DND-41 (cell line): ENCODE results near the gene DDX50.

Experiments
- ATAC-seq: fragments of 200-7000 bp; cut with Tn5 transposase; 3 replicates; pipeline ENCODE4 v1.9.1; 2021; ENCODE audit warnings: low read depth; ENCODE audit not compliant: insufficient read depth
- DNase-seq: peaks from one replicate; pipeline ENCODE4 v3.0.0-alpha.2; 2020
- H2AFZ ChIP-seq: 2 replicates; pipeline ENCODE4 v1.6.0; 2012; ENCODE audit warnings: low read depth, low read length
- H3K27ac ChIP-seq: 2 replicates; pipeline ENCODE4 v1.5.1; 2012; ENCODE audit warnings: low read length, inconsistent platforms
- H3K27me3 ChIP-seq: fragments of 200-600 bp; sonication (generic); 2 replicates; pipeline ENCODE4 v1.6.0; 2012; ENCODE audit warnings: low read length, mild to moderate bottlenecking, inconsistent platforms; ENCODE audit not compliant: insufficient read depth, poor library complexity
- H3K36me3 ChIP-seq: 2 replicates; pipeline ENCODE4 v1.5.1; 2012; ENCODE audit warnings: low read length, inconsistent platforms; ENCODE audit not compliant: insufficient read depth
- H3K4me1 ChIP-seq: 2 replicates; pipeline ENCODE4 v1.5.1; 2012; ENCODE audit warnings: mild to moderate bottlenecking, low read length; ENCODE audit not compliant: insufficient read depth
- H3K4me2 ChIP-seq: 2 replicates; pipeline ENCODE4 v1.6.0; 2012; ENCODE audit warnings: mild to moderate bottlenecking, moderate library complexity, low read length, inconsistent platforms; ENCODE audit not compliant: insufficient read depth
- H3K4me3 ChIP-seq, 2 experiments: fragments of 200-600 bp in 1 of 2; shearing (Covaris generic) in 1 of 2; 2 replicates each; pipeline ENCODE4 v1.5.1; 2012 to 2016; ENCODE audit warnings: inconsistent platforms in 2 of 2, low read length in 2 of 2, mild to moderate bottlenecking in 2 of 2, low read depth in 1 of 2, moderate library complexity in 1 of 2
- H3K79me2 ChIP-seq: 2 replicates; pipeline ENCODE4 v1.6.0; 2012; ENCODE audit warnings: low read length, inconsistent platforms; ENCODE audit not compliant: insufficient read depth
- H3K9ac ChIP-seq: 2 replicates; pipeline ENCODE4 v1.6.0; 2012; ENCODE audit warnings: low read depth, mild to moderate bottlenecking, inconsistent platforms, low read length, moderate library complexity
- H3K9me3 ChIP-seq: 2 replicates; pipeline ENCODE4 v1.5.1; 2012; ENCODE audit warnings: low read length, moderate library complexity, mild to moderate bottlenecking, inconsistent platforms; ENCODE audit not compliant: insufficient read depth, severe bottlenecking
- H4K20me1 ChIP-seq: 2 replicates; pipeline ENCODE4 v1.6.0; 2012; ENCODE audit warnings: low read length; ENCODE audit not compliant: insufficient read depth
- EZH2 ChIP-seq: IDR thresholded peaks from 3 replicates; pipeline ENCODE4 v1.6.1; 2012; ENCODE audit warnings: borderline replicate concordance, low read depth, mild to moderate bottlenecking, moderate library complexity, low read length, inconsistent platforms; ENCODE audit not compliant: severe bottlenecking
- TF ChIP-seq, protein P1 (sequence below): IDR thresholded peaks from 2 replicates; pipeline ENCODE4 v1.5.1; 2012; ENCODE audit warnings: borderline replicate concordance, low read length, moderate library complexity, mild to moderate bottlenecking; ENCODE audit not compliant: poor library complexity, severe bottlenecking; ENCODE audit errors: extremely low read depth

DDX50 gene

DNA sequence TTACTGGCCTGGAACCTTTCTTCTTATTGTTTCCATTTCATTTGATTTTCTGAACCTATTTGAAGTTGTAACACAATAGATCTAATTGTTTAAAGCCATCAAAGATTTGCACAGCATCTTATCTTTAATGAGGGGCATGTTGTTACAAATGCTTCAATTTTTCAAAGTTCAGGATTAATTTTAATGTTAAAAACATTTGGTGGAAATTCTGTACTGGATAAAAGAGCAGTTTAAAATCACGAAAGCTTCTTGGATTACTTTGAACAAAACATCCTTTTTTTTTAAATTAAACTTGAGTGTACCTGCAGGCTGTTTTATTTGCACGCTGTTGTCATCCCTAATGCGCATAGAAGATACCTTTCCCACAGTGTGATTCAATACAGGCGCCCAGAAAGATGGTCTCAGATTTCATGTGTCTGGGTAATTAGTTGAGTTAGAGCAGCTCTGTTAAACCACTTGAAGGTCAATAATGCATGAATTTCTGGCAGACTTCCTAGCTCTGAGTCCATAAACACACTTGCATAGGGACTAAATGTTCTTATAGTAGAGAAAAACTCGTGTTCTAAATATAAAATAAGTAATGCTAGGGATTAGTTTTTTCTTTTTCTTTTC lies 29.3 kb upstream of the DDX50 start:
- Histone ChIP-seq H3K27me3 (no peaks in the 10 kb centered on the region), H3K36me3 (no peaks in the 10 kb centered on the region), H3K4me2 (no peak overlapping the region), H4K20me1 (no peaks in the 10 kb centered on the region), H3K79me2 (no peaks in the 10 kb centered on the region), H3K4me3 (no peak overlapping the region), H3K9ac (no peak overlapping the region), H2AFZ (no peak overlapping the region), H3K9me3 (peaks cover 8% of the 10 kb centered on the region), H3K4me1 (no peaks in the 10 kb centered on the region), H3K27ac (no peak overlapping the region)
- TF ChIP-seq, protein P1, sequence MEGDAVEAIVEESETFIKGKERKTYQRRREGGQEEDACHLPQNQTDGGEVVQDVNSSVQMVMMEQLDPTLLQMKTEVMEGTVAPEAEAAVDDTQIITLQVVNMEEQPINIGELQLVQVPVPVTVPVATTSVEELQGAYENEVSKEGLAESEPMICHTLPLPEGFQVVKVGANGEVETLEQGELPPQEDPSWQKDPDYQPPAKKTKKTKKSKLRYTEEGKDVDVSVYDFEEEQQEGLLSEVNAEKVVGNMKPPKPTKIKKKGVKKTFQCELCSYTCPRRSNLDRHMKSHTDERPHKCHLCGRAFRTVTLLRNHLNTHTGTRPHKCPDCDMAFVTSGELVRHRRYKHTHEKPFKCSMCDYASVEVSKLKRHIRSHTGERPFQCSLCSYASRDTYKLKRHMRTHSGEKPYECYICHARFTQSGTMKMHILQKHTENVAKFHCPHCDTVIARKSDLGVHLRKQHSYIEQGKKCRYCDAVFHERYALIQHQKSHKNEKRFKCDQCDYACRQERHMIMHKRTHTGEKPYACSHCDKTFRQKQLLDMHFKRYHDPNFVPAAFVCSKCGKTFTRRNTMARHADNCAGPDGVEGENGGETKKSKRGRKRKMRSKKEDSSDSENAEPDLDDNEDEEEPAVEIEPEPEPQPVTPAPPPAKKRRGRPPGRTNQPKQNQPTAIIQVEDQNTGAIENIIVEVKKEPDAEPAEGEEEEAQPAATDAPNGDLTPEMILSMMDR: no peak
- TF ChIP-seq EZH2: no peak
- DNase-seq: no peak
- no peak for ATAC-seq

DNA sequence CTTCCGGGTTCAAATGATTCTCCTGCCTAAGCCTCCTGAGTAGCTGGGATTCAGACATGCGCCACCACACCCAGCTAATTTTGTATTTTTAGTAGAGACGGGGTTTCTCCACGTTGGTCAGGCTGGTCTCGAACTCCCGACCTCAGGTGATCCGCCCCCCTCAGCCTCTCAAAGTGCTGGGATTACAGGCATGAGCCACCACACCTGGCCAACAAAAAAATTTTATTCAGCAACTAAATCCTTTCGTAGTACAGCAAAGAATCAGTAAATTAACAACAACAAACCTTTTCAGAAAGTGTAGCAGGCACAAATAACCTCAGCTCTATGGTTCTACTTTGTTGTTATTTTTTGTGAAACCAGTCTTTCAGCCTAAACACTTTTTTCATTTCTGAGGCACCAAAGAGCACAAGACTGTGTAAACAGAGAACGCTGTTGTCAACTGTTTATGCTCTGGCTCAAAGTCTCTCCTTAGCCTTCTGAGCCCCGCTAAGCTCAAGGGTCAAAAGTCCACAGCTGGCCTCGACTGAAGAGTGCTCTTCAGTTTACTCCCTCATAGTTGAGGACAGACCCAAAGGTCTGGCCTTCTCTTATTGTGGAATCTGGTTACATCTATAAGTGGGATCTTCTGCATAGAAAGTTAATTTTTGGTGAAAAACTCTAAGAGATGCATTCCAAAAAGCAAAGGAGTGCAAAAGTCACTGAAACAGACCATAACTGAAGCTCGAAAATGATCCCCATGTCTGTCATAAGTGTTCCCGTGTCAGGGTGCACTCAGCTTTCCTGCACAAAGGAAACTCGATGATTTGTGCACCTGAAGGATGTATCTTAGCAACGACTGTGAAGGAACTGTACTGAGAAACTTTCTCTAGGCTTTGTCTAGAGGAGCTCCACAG lies 24.6 kb upstream of the DDX50 start:
- Histone ChIP-seq H3K79me2 (no peaks in the 10 kb centered on the region), H4K20me1 (no peaks in the 10 kb centered on the region), H3K4me2 (no peak overlapping the region), H3K4me3 (no peak overlapping the region), H2AFZ (no peak overlapping the region), H3K27ac (no peak overlapping the region), H3K9ac (no peak overlapping the region), H3K4me1 (no peaks in the 10 kb centered on the region), H3K9me3 (no peaks in the 10 kb centered on the region), H3K36me3 (no peaks in the 10 kb centered on the region), H3K27me3 (no peaks in the 10 kb centered on the region)
- DNase-seq (no peak), ATAC-seq (no peak)
- TF ChIP-seq, protein P1: no peak
- no peak for TF ChIP-seq EZH2

DNA sequence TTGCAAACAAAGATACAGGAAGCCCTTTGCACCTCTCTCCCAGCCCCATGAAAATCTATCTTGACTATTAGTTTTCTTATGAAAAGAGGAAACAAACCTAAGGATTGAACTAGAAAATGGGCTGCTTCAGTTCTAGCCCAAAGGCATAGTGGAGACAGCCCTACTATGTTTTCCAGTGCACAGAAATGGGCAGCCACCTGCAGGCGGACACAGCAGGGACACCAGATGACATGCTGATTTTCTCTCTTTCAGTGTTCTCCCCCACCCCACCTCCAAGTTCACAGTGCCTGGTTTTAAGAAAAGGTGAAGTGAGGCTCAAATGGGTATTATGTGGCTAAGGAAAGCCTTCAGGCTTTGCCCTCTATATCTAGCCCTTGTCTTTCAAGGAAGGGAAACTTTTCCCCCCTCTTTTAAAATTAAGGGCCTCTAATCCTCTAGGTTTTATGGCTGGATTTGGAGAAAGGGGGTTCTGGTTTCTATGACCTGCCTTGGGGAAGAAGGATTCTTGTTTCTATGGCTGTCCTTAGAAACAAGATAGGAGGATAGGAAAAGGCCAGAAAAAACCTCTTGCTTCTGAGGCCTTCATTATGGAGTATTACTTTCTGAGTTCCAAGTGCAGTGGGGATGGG lies 23.5 kb upstream of the DDX50 start:
- H3K27ac ChIP-seq: no peak overlapping the region
- no peak overlapping the region for H3K4me3 ChIP-seq
- no peak overlapping the region for H3K9ac ChIP-seq

More for the DNA sequence above, 23.5 kb upstream of the DDX50 start:
- Histone ChIP-seq H3K36me3 (no peaks in the 10 kb centered on the region), H3K4me1 (no peaks in the 10 kb centered on the region), H3K9me3 (no peaks in the 10 kb centered on the region), H4K20me1 (no peaks in the 10 kb centered on the region), H2AFZ (no peak overlapping the region), H3K4me2 (no peak overlapping the region), H3K79me2 (no peaks in the 10 kb centered on the region), H3K27me3 (no peaks in the 10 kb centered on the region)
- ATAC-seq (no peak), DNase-seq (no peak)
- TF ChIP-seq EZH2: no peak
- TF ChIP-seq, protein P1: no peak
